Hepatocyte (in vitro differentiated cells): ENCODE results near the gene ATP13A3.
"Not testable (repeated sequence)": the region's sequence is repeated elsewhere in the genome, so short reads cannot be mapped to it uniquely, and the experiment has no call there.

Experiments used
- EZH2 ChIP-seq: fragments of 200-600 bp; sonication (generic); IDR thresholded peaks from 2 replicates; pipeline ENCODE4 v1.6.1; 2016; ENCODE audit warnings: antibody characterized with exemption, mild to moderate bottlenecking, borderline replicate concordance
- EZH2phosphoT487 ChIP-seq: fragments of 200-600 bp; sonication (generic); IDR thresholded peaks from one replicate; pipeline ENCODE4 v1.6.1; 2018; ENCODE audit warnings: antibody characterized with exemption, mild to moderate bottlenecking, low read depth, moderate library complexity; ENCODE audit not compliant: unreplicated experiment, severe bottlenecking
- TF ChIP-seq, protein P1 (sequence below): fragments of 200-600 bp; sonication (generic); IDR thresholded peaks from 2 replicates; pipeline ENCODE4 v1.5.1; 2016; ENCODE audit warnings: antibody characterized with exemption, mild to moderate bottlenecking; ENCODE audit not compliant: poor library complexity

- TF ChIP-seq, protein P1, sequence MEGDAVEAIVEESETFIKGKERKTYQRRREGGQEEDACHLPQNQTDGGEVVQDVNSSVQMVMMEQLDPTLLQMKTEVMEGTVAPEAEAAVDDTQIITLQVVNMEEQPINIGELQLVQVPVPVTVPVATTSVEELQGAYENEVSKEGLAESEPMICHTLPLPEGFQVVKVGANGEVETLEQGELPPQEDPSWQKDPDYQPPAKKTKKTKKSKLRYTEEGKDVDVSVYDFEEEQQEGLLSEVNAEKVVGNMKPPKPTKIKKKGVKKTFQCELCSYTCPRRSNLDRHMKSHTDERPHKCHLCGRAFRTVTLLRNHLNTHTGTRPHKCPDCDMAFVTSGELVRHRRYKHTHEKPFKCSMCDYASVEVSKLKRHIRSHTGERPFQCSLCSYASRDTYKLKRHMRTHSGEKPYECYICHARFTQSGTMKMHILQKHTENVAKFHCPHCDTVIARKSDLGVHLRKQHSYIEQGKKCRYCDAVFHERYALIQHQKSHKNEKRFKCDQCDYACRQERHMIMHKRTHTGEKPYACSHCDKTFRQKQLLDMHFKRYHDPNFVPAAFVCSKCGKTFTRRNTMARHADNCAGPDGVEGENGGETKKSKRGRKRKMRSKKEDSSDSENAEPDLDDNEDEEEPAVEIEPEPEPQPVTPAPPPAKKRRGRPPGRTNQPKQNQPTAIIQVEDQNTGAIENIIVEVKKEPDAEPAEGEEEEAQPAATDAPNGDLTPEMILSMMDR = not testable (repeated sequence)
- not testable (repeated sequence) for TF ChIP-seq EZH2phosphoT487, EZH2
Measured at GRCh38 chr3:194493995-194494927, 7.5 kb upstream of the ATP13A3 start.
